Tibial artery (tissue), 4 donors: ENCODE results near the gene SLC35A4.

Experiments used
- DNase-seq, 2 donors: peaks; one replicate each; pipeline ENCODE4 v3.0.0-alpha.2; 2019
- H3K27ac ChIP-seq, 2 donors: fragments of 200-600 bp; sonication (generic) in 1 of 2; 1 replicate in 1 of 2; 2 replicates in 1 of 2; pipeline ENCODE4 v1.5.1; 2018 to 2019; ENCODE audit warnings: mild to moderate bottlenecking in 1 of 2
- H3K27me3 ChIP-seq, 2 donors: fragments of 200-600 bp; sonication (generic) in 1 of 2; one replicate each; pipeline versions ENCODE4 v1.5.1 to v1.6.0; 2016 to 2019
- H3K36me3 ChIP-seq, 3 donors: fragments of 200-600 bp; sonication (generic) in 2 of 3; one replicate each; pipeline ENCODE4 v1.5.1; 2016 to 2019; ENCODE audit warnings: mild to moderate bottlenecking in 2 of 3
- H3K4me1 ChIP-seq, 4 donors: fragments of 200-600 bp; sonication (generic) in 2 of 4; 1 replicate in 3 of 4; 2 replicates in 1 of 4; pipeline ENCODE4 v1.5.1; 2016 to 2019
- H3K4me3 ChIP-seq, 2 donors: fragments of 200-600 bp; sonication (generic) in 1 of 2; 1 replicate in 1 of 2; 2 replicates in 1 of 2; pipeline ENCODE4 v1.5.1; 2018 to 2019; ENCODE audit warnings: mild to moderate bottlenecking in 2 of 2
- H3K9me3 ChIP-seq, 3 donors: fragments of 200-600 bp; sonication (generic) in 1 of 3; one replicate each; pipeline ENCODE4 v1.5.1; 2016 to 2019
- CTCF ChIP-seq, 2 experiments: fragments of 200-600 bp in 1 of 2; fragments of 450-650 bp in 1 of 2; IDR thresholded peaks; one replicate each; pipeline ENCODE4 v1.5.1; 2017 to 2019; ENCODE audit warnings: antibody characterized with exemption in 2 of 2, mild to moderate bottlenecking in 1 of 2, moderate library complexity in 1 of 2
- intact Hi-C: fragments of 100-400 bp; cut with DNase I; formaldehyde crosslinking; loops from one replicate; pipeline ENCODE4 v1.15.0; 2023; ENCODE audit warnings: low total_unique reads

The SLC35A4 gene

DNA sequence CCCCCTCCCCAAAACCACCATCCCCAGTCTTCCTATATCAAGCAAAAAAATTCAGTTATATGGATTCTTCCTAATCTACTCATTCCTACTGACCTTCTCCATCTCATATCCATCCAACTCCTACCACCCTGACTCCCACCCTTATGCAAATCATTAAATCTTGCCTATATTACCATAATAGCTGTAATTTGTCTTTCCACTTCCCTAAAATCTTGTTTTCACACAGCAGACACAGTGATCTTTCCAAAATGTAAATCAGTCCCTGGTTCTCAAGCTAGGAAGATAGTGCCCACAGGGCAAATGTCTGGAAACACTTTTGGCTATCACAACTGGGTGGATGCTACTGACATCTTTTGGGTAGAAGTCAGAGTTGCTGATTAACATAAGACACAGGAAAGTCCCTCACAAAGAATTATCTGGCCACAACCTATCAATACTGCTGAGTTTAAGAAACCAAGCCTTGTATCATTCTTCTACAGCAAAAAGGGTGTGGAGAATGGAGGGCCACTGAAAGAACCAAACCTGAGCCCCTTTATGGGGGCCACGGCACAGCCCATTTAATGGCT lies 8.8 kb upstream of the SLC35A4 start:
- peaks cover 4 to 32% (median 18%) of the 10 kb centered on the region in 4 donors for H3K4me1 ChIP-seq
- DNase-seq, result no peak
- intact Hi-C loops, result no loop called here
- H3K27ac ChIP-seq, result peak overlapping the region; percentile 22 to 85
- no peaks in the 10 kb centered on the region for H3K27me3 ChIP-seq
- H3K4me3 ChIP-seq, result peak overlapping the region in 1 of 2 donors; percentile 86
- peaks cover 9 to 23% (median 16%) of the 10 kb centered on the region in 3 donors for H3K36me3 ChIP-seq
- H3K9me3 ChIP-seq, result no peaks in the 10 kb centered on the region
- TF ChIP-seq CTCF (IDR thresholded peaks at IDR 0.05), result no peak

- no peak for TF ChIP-seq CTCF (IDR thresholded peaks at IDR 0.05)
- H3K4me3 ChIP-seq, result peak overlapping the region; percentile 71 to 86
- intact Hi-C loops, result no loop called here
- H3K4me1 ChIP-seq, result peaks cover 4 to 32% (median 18%) of the 10 kb centered on the region in 4 donors
- DNase-seq, result no peak
- H3K27ac ChIP-seq, result peak overlapping the region; percentile 85 to 91
- H3K27me3 ChIP-seq, result no peaks in the 10 kb centered on the region
- peaks cover 3 to 23% (median 13%) of the 10 kb centered on the region in 3 donors for H3K36me3 ChIP-seq
- H3K9me3 ChIP-seq, result no peaks in the 10 kb centered on the region
Measured at GRCh38 chr5:140556438-140556837, 8.2 kb upstream of the SLC35A4 start.

- DNase-seq, result peak; percentile 94
- Histone ChIP-seq H3K4me1 (peaks cover 4 to 39% (median 22%) of the 10 kb centered on the region in 4 donors), H3K36me3 (peaks cover 0 to 23% (median 13%) of the 10 kb centered on the region in 3 donors), H3K4me3 (peak within 1 kb of the TSS; percentile 71 to 86), H3K9me3 (no peaks in the 10 kb centered on the region), H3K27me3 (no peaks in the 10 kb centered on the region), H3K27ac (peak within 1 kb of the TSS; percentile 85 to 91)
- intact Hi-C loops, result no loop called here
- TF ChIP-seq CTCF (IDR thresholded peaks at IDR 0.05), result no peak
Measured at GRCh38 chr5:140557136-140557805, 7.4 kb upstream of the SLC35A4 start, which contains the start of gene SRA1. TSS of gene SRA1 (minus strand) at chr5:140557473. CDS start at chr5:140557452, 21 bp downstream.

DNA sequence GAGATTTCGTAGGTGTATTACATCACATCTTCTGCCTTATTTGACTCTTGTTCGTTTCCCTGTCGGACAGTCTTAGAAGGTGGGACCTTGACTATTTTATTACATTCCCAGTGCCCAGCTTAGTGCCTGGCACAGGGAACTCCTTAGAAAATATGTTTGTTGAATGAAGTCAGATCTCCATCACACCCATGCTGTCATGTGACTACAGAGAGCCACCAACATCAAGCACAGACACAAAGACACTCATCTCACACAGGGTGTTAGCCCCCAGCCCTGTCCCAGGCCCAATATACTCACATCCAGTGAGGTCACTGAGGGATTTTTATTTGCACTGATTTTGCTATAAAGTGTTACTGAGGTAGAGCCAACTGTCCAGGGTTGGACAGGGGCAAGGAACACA lies 6.7 kb upstream of the SLC35A4 start:
- H3K27me3 ChIP-seq, result no peaks in the 10 kb centered on the region
- peaks cover 4 to 46% (median 25%) of the 10 kb centered on the region in 4 donors for H3K4me1 ChIP-seq
- intact Hi-C loops, result no loop called here

GRCh38 chr5:140558542-140558941 lies 6.1 kb upstream of the SLC35A4 start:
- Histone ChIP-seq H3K4me1 (peaks cover 4 to 51% (median 30%) of the 10 kb centered on the region in 4 donors), H3K9me3 (no peaks in the 10 kb centered on the region), H3K27me3 (no peaks in the 10 kb centered on the region), H3K4me3 (no peak overlapping the region), H3K36me3 (peaks cover 0 to 24% (median 13%) of the 10 kb centered on the region in 3 donors), H3K27ac (peak overlapping the region; percentile 85 to 91)
- no peak for DNase-seq
- TF ChIP-seq CTCF (IDR thresholded peaks at IDR 0.05), result no peak
- intact Hi-C loops, result no loop called here

More for the DNA sequence above, 6.7 kb upstream of the SLC35A4 start:
- Histone ChIP-seq H3K4me3 (no peak overlapping the region), H3K36me3 (peaks cover 0 to 24% (median 13%) of the 10 kb centered on the region in 3 donors), H3K9me3 (no peaks in the 10 kb centered on the region), H3K27ac (peak overlapping the region; percentile 85 to 91)
- DNase-seq, result no peak
- no peak for TF ChIP-seq CTCF (IDR thresholded peaks at IDR 0.05)
